ENCODE measurements around the gene PKD2. TPM values are rescaled to one million over a fixed set of nuclear protein-coding genes. Genes with fewer than 3 reads are reported as not detected.

The PKD2 gene
- total RNA-seq, 2 experiments from 2014 or later, result 1.7 to 1.9 TPM

GRCh38 chr4:88033309-88033708, 25.9 kb downstream of the PKD2 start:
- peak; percentile 54 for DNase-seq
- intact Hi-C loops (cut with micrococcal nuclease), result loop anchor here (1.0 to 5.0 kb wide), 3 partner anchors 179 to 482 kb away; no protein-coding TSS in a partner anchor
- no peak overlapping the region for H3K27ac Mint-ChIP-seq
- H3K36me3 Mint-ChIP-seq (ENCODE audit: low read depth), result no peaks in the 10 kb centered on the region
- CTCF ChIA-PET, result interaction anchor here (0.5 to 5.2 kb wide), 24 partner anchors 9 to 567 kb away, joined by 3 to 92 read pairs (median 4); partner anchors contain the start of gene PKD2
- H3K4me1 Mint-ChIP-seq (ENCODE audit: low read depth), result no peaks in the 10 kb centered on the region
- H3K9me3 Mint-ChIP-seq, result no peaks in the 10 kb centered on the region
- H3K4me3 Mint-ChIP-seq, result no peak overlapping the region
- H3K27me3 Mint-ChIP-seq (ENCODE audit: low read depth), result no peaks in the 10 kb centered on the region

GRCh38 chr4:88035292-88035691, 27.9 kb downstream of the PKD2 start:
- no peaks in the 10 kb centered on the region for H3K4me1 Mint-ChIP-seq (ENCODE audit: low read depth)
- H3K27me3 Mint-ChIP-seq (ENCODE audit: low read depth), result no peaks in the 10 kb centered on the region
- H3K36me3 Mint-ChIP-seq (ENCODE audit: low read depth), result peaks cover 2% of the 10 kb centered on the region
- no peak overlapping the region for H3K4me3 Mint-ChIP-seq
- H3K27ac Mint-ChIP-seq, result no peak overlapping the region
- H3K9me3 Mint-ChIP-seq, result no peaks in the 10 kb centered on the region
- intact Hi-C loops (cut with micrococcal nuclease), result no loop called here
- DNase-seq, result no peak
- CTCF ChIA-PET, result interaction anchor here (0.7 to 1.5 kb wide), 2 partner anchors 13 to 175 kb away, joined by 3 to 5 read pairs; no protein-coding TSS in a partner anchor

GRCh38 chr4:88037447-88037846, 30.0 kb downstream of the PKD2 start:
- DNase-seq, result no peak
- H3K27me3 Mint-ChIP-seq (ENCODE audit: low read depth), result no peaks in the 10 kb centered on the region
- H3K4me1 Mint-ChIP-seq (ENCODE audit: low read depth), result no peaks in the 10 kb centered on the region
- peaks cover 2% of the 10 kb centered on the region for H3K36me3 Mint-ChIP-seq (ENCODE audit: low read depth)
- H3K27ac Mint-ChIP-seq, result no peak overlapping the region
- intact Hi-C loops (cut with micrococcal nuclease), result no loop called here
- no peaks in the 10 kb centered on the region for H3K9me3 Mint-ChIP-seq
- no peak overlapping the region for H3K4me3 Mint-ChIP-seq
- CTCF ChIA-PET, result interaction anchor here (0.6 to 4.0 kb wide), 2 partner anchors 10 to 174 kb away, joined by 3 to 16 read pairs; no protein-coding TSS in a partner anchor

GRCh38 chr4:88037936-88038335, 30.5 kb downstream of the PKD2 start:
- Mint-ChIP-seq H3K27ac (no peak overlapping the region), H3K9me3 (no peaks in the 10 kb centered on the region), H3K4me1 (ENCODE audit: low read depth) (no peaks in the 10 kb centered on the region), H3K27me3 (ENCODE audit: low read depth) (no peaks in the 10 kb centered on the region), H3K36me3 (ENCODE audit: low read depth) (peaks cover 2% of the 10 kb centered on the region), H3K4me3 (no peak overlapping the region)
- intact Hi-C loops (cut with micrococcal nuclease), result no loop called here
- CTCF ChIA-PET, result interaction anchor here (4.0 kb wide), 1 partner anchor 174 kb away, joined by 16 read pairs; no protein-coding TSS in a partner anchor
- DNase-seq, result no peak

GRCh38 chr4:88040707-88041106, 33.3 kb downstream of the PKD2 start:
- no peak for DNase-seq
- intact Hi-C loops (cut with micrococcal nuclease), result no loop called here
- Mint-ChIP-seq H3K4me3 (no peak overlapping the region), H3K27me3 (ENCODE audit: low read depth) (no peaks in the 10 kb centered on the region), H3K9me3 (no peaks in the 10 kb centered on the region), H3K4me1 (ENCODE audit: low read depth) (no peaks in the 10 kb centered on the region), H3K27ac (no peak overlapping the region), H3K36me3 (ENCODE audit: low read depth) (peaks cover 2% of the 10 kb centered on the region)
- CTCF ChIA-PET, result no interaction called here

GRCh38 chr4:88041626-88042025, 34.2 kb downstream of the PKD2 start:
- CTCF ChIA-PET, result no interaction called here
- Mint-ChIP-seq H3K27me3 (ENCODE audit: low read depth) (no peaks in the 10 kb centered on the region), H3K4me1 (ENCODE audit: low read depth) (no peaks in the 10 kb centered on the region), H3K9me3 (no peaks in the 10 kb centered on the region), H3K4me3 (no peak overlapping the region), H3K27ac (no peak overlapping the region), H3K36me3 (ENCODE audit: low read depth) (peaks cover 2% of the 10 kb centered on the region)
- no peak for DNase-seq
- intact Hi-C loops (cut with micrococcal nuclease), result no loop called here

GRCh38 chr4:88043001-88043400, 35.6 kb downstream of the PKD2 start:
- intact Hi-C loops (cut with micrococcal nuclease), result no loop called here
- Mint-ChIP-seq H3K4me3 (no peak overlapping the region), H3K9me3 (no peaks in the 10 kb centered on the region), H3K27me3 (ENCODE audit: low read depth) (no peaks in the 10 kb centered on the region), H3K36me3 (ENCODE audit: low read depth) (peaks cover 2% of the 10 kb centered on the region), H3K27ac (no peak overlapping the region), H3K4me1 (ENCODE audit: low read depth) (no peaks in the 10 kb centered on the region)
- no peak for DNase-seq
- CTCF ChIA-PET, result interaction anchor here (0.6 to 0.7 kb wide), 2 partner anchors 56 to 69 kb away, joined by 3 to 4 read pairs; no protein-coding TSS in a partner anchor

- H3K27ac Mint-ChIP-seq, result no peak overlapping the region
- H3K36me3 Mint-ChIP-seq (ENCODE audit: low read depth), result peaks cover 2% of the 10 kb centered on the region
- CTCF ChIA-PET, result no interaction called here
- H3K27me3 Mint-ChIP-seq (ENCODE audit: low read depth), result no peaks in the 10 kb centered on the region
- no peaks in the 10 kb centered on the region for H3K9me3 Mint-ChIP-seq
- intact Hi-C loops (cut with micrococcal nuclease), result no loop called here
- no peaks in the 10 kb centered on the region for H3K4me1 Mint-ChIP-seq (ENCODE audit: low read depth)
- H3K4me3 Mint-ChIP-seq, result no peak overlapping the region
- DNase-seq, result no peak
These were observed 36.3 kb downstream of the PKD2 start for GRCh38 chr4:88043586-88044340.

- no peak overlapping the region for H3K4me3 Mint-ChIP-seq
- no peaks in the 10 kb centered on the region for H3K9me3 Mint-ChIP-seq
- no peaks in the 10 kb centered on the region for H3K4me1 Mint-ChIP-seq (ENCODE audit: low read depth)
- no peak for DNase-seq
- H3K27ac Mint-ChIP-seq, result no peak overlapping the region
- intact Hi-C loops (cut with micrococcal nuclease), result no loop called here
- no peaks in the 10 kb centered on the region for H3K36me3 Mint-ChIP-seq (ENCODE audit: low read depth)
- CTCF ChIA-PET, result no interaction called here
- no peaks in the 10 kb centered on the region for H3K27me3 Mint-ChIP-seq (ENCODE audit: low read depth)
These were observed 37.6 kb downstream of the PKD2 start for GRCh38 chr4:88045021-88045420.

- Mint-ChIP-seq H3K9me3 (no peaks in the 10 kb centered on the region), H3K27ac (no peak overlapping the region), H3K27me3 (ENCODE audit: low read depth) (no peaks in the 10 kb centered on the region), H3K36me3 (ENCODE audit: low read depth) (no peaks in the 10 kb centered on the region), H3K4me1 (ENCODE audit: low read depth) (no peaks in the 10 kb centered on the region), H3K4me3 (no peak overlapping the region)
- intact Hi-C loops (cut with micrococcal nuclease), result no loop called here
- DNase-seq, result no peak
- CTCF ChIA-PET, result interaction anchor here (1.2 kb wide), 1 partner anchor 157 kb away, joined by 6 read pairs; no protein-coding TSS in a partner anchor
These were observed 46.8 kb downstream of the PKD2 start for GRCh38 chr4:88054229-88054628.

GRCh38 chr4:88054901-88055300, 47.5 kb downstream of the PKD2 start:
- intact Hi-C loops (cut with micrococcal nuclease), result loop anchor here (1.0 kb wide), 1 partner anchor 157 kb away; no protein-coding TSS in a partner anchor
- Mint-ChIP-seq H3K9me3 (no peaks in the 10 kb centered on the region), H3K4me1 (ENCODE audit: low read depth) (no peaks in the 10 kb centered on the region), H3K36me3 (ENCODE audit: low read depth) (no peaks in the 10 kb centered on the region), H3K4me3 (no peak overlapping the region), H3K27ac (no peak overlapping the region), H3K27me3 (ENCODE audit: low read depth) (no peaks in the 10 kb centered on the region)
- CTCF ChIA-PET, result interaction anchor here (2.0 kb wide), 1 partner anchor 157 kb away, joined by 4 read pairs; no protein-coding TSS in a partner anchor
- DNase-seq, result peak; percentile 16

GRCh38 chr4:88058295-88058694, 50.9 kb downstream of the PKD2 start:
- no peak for DNase-seq
- Mint-ChIP-seq H3K9me3 (no peaks in the 10 kb centered on the region), H3K4me1 (ENCODE audit: low read depth) (no peaks in the 10 kb centered on the region), H3K27ac (no peak overlapping the region), H3K4me3 (no peak overlapping the region), H3K27me3 (ENCODE audit: low read depth) (no peaks in the 10 kb centered on the region), H3K36me3 (ENCODE audit: low read depth) (no peaks in the 10 kb centered on the region)
- intact Hi-C loops (cut with micrococcal nuclease), result no loop called here
- CTCF ChIA-PET, result no interaction called here

- no peak for DNase-seq
- H3K4me3 Mint-ChIP-seq, result no peak overlapping the region
- no peaks in the 10 kb centered on the region for H3K27me3 Mint-ChIP-seq (ENCODE audit: low read depth)
- intact Hi-C loops (cut with micrococcal nuclease), result no loop called here
- H3K27ac Mint-ChIP-seq, result no peak overlapping the region
- no peaks in the 10 kb centered on the region for H3K4me1 Mint-ChIP-seq (ENCODE audit: low read depth)
- H3K9me3 Mint-ChIP-seq, result no peaks in the 10 kb centered on the region
- H3K36me3 Mint-ChIP-seq (ENCODE audit: low read depth), result peaks cover 2% of the 10 kb centered on the region
- CTCF ChIA-PET, result interaction anchor here (1.4 kb wide), 1 partner anchor 26 kb away, joined by 3 read pairs; no protein-coding TSS in a partner anchor
These were observed 52.3 kb downstream of the PKD2 start for GRCh38 chr4:88059766-88060165.

Data from activated naive CD4-positive, alpha-beta T cell treated with anti-CD3 and anti-CD28 coated beads for 36 hours (primary cell).